ENCODE measurements around the gene PRR12.

- no peak for TF ChIP-seq CTCF (optimal IDR thresholded peaks at IDR 0.05 in 1 of 3, IDR thresholded peaks at IDR 0.05 in 1 of 3, conservative IDR thresholded peaks at IDR 0.05 in 1 of 3; ENCODE audit: extremely low read depth in 1 of 3, insufficient read depth in 2 of 3, low read length in 3 of 3)
- TF ChIP-seq EZH2 (IDR thresholded peaks at IDR 0.05; ENCODE audit: low read length): no peak
These were observed 926 bp downstream of the PRR12 start for GRCh38 chr19:49591731-49592485.

All from keratinocyte (primary cell).